K562 (cell line): Measurements from ENCODE around the gene TIMM50. TPM values are rescaled to one million over a fixed set of nuclear protein-coding genes. Genes with fewer than 3 reads are reported as not detected.

ENCODE experiments used
- ATAC-seq: fragments of 200-7000 bp; cut with Tn5 transposase; 3 replicates; pipeline ENCODE4 v1.9.1; 2020; ENCODE audit warnings: moderate library complexity
- BruUV-seq: library from RNA; stranded (reverse); fragments of 400-500 nt; replicated peaks from 2 replicates; lab custom pipeline; 2021; lab: Mats Ljungman, UMichigan
- CTCF ChIA-PET: fragments of 300-600 bp; formaldehyde crosslinking; extraction: SDS; loops from one replicate; lab custom pipeline; 2021; ENCODE audit warnings: low intra/inter-chr PET ratio; lab: Yijun Ruan, JAX
- POLR2A ChIA-PET: fragments of 300-600, 350-650 bp; sonication (Branson Sonifier 250); formaldehyde crosslinking; extraction: SDS; loops from one replicate; lab custom pipeline; 2021; ENCODE audit warnings: antibody characterized with exemption, inconsistent platforms; lab: Yijun Ruan, JAX
- DNase-seq, 4 experiments: peaks; one replicate each; pipeline versions ENCODE4 v3.0.0 to v3.0.0-alpha.2; 2011 to 2018; ENCODE audit warnings: low spot score in 3 of 4, mixed read lengths in 3 of 4; ENCODE audit errors: extremely low read depth in 1 of 4
- FAIRE-seq: peaks from 2 replicates; lab custom pipeline; 2011; peaks lifted over from hg19 to GRCh38; lab: Jason Lieb, UNC
- H2AFZ ChIP-seq: 2 replicates; pipeline ENCODE4 v1.6.0; 2011; ENCODE audit warnings: low read depth, low read length, control low read depth, inconsistent platforms
- H3K27ac ChIP-seq: fragments of 200-600 bp; 3 replicates; pipeline ENCODE4 v1.8.0; 2011; ENCODE audit warnings: low read depth, mild to moderate bottlenecking, control low read depth, inconsistent platforms, low read length, moderate library complexity, mixed read lengths; ENCODE audit errors: extremely low read depth
- H3K27me3 ChIP-seq, 2 experiments: fragments of 300-600 bp in 1 of 2; 2 replicates in 1 of 2; 3 replicates in 1 of 2; pipeline versions ENCODE4 v1.6.0 to v1.8.0; 2011; ENCODE audit warnings: inconsistent platforms in 2 of 2, low read length in 2 of 2, mild to moderate bottlenecking in 1 of 2, mixed read lengths in 1 of 2, moderate library complexity in 1 of 2; ENCODE audit not compliant: control insufficient read depth in 2 of 2, insufficient read depth in 2 of 2
- H3K36me3 ChIP-seq: fragments of 300-600 bp; 3 replicates; pipeline ENCODE4 v1.8.0; 2011; ENCODE audit warnings: mild to moderate bottlenecking, low read length, inconsistent platforms; ENCODE audit not compliant: control insufficient read depth, insufficient read depth
- H3K4me1 ChIP-seq, 2 experiments: fragments of 200-600 bp in 1 of 2; replicated peaks in 1 of 2; 2 replicates in 1 of 2; 3 replicates in 1 of 2; pipeline versions ENCODE4 v1.5.1 to v1.8.0; 2011; ENCODE audit warnings: inconsistent platforms in 2 of 2, low read length in 2 of 2, mild to moderate bottlenecking in 1 of 2, mixed read lengths in 1 of 2, moderate library complexity in 1 of 2; ENCODE audit not compliant: control insufficient read depth in 2 of 2, insufficient read depth in 2 of 2
- H3K4me2 ChIP-seq: 2 replicates; pipeline ENCODE4 v1.6.1; 2011; ENCODE audit warnings: low read length, control low read depth, inconsistent platforms, mixed read lengths; ENCODE audit not compliant: insufficient read depth
- H3K4me3 ChIP-seq: fragments of 200-600 bp; sonication (generic), shearing (Covaris generic); 2 replicates; pipeline ENCODE4 v1.5.1; 2016; ENCODE audit warnings: control low read depth, inconsistent platforms
- H3K79me2 ChIP-seq: fragments of 200-600 bp; 3 replicates; pipeline ENCODE4 v1.8.0; 2011; ENCODE audit warnings: low read length, inconsistent platforms; ENCODE audit not compliant: control insufficient read depth, insufficient read depth
- H3K9ac ChIP-seq, 2 experiments: 2 replicates each; pipeline versions ENCODE4 v1.6.0 to v1.6.1; 2011; ENCODE audit warnings: low read depth in 2 of 2, low read length in 2 of 2, control low read depth in 1 of 2, inconsistent platforms in 1 of 2, mild to moderate bottlenecking in 1 of 2, mixed read lengths in 1 of 2; ENCODE audit not compliant: insufficient read depth in 1 of 2
- H3K9me1 ChIP-seq: one replicate; pipeline ENCODE4 v1.6.0; 2011; ENCODE audit warnings: inconsistent platforms, mild to moderate bottlenecking, low read length, moderate library complexity; ENCODE audit not compliant: control insufficient read depth, insufficient read depth
- H3K9me3 ChIP-seq: replicated peaks from 2 replicates; pipeline ENCODE4 v1.5.1; 2011; ENCODE audit warnings: low read depth, low read length, inconsistent platforms; ENCODE audit not compliant: control insufficient read depth, insufficient read depth
- H4K20me1 ChIP-seq: replicated peaks from 2 replicates; pipeline ENCODE4 v1.6.1; 2011; ENCODE audit warnings: low read length, inconsistent platforms, mixed read lengths; ENCODE audit not compliant: control insufficient read depth, insufficient read depth
- ADNP ChIP-seq: fragments of 200-800 bp; sonication (Bioruptor generic); IDR thresholded peaks from 2 replicates; pipeline ENCODE4 v1.6.1; 2016; ENCODE audit warnings: missing genetic modification characterization, missing compliant biosample characterization
- BCOR ChIP-seq: fragments of 450-650 bp; IDR thresholded peaks from 2 replicates; pipeline ENCODE4 v1.6.1; 2016
- BRF2 ChIP-seq: IDR thresholded peaks from 3 replicates; pipeline ENCODE4 v1.6.1; 2011; ENCODE audit warnings: borderline replicate concordance, mild to moderate bottlenecking; ENCODE audit not compliant: insufficient read length, insufficient read depth
- CCAR2 ChIP-seq: fragments of 200-400 bp; formaldehyde crosslinking; IDR thresholded peaks from 2 replicates; pipeline ENCODE4 v1.6.1; 2017; ENCODE audit warnings: mild to moderate bottlenecking, low read depth, low read length
- CEBPG ChIP-seq, 3 experiments: fragments of 200-800 bp in 1 of 3; sonication (Bioruptor generic) in 1 of 3; sonication (generic) in 1 of 3; formaldehyde crosslinking in 1 of 3; IDR thresholded peaks in 2 of 3; conservative IDR thresholded peaks in 1 of 3; 2 replicates each; pipeline versions ENCODE4 v1.6.1 to v1.8.0; 2016 to 2022; ENCODE audit warnings: missing compliant biosample characterization in 2 of 3, missing genetic modification characterization in 2 of 3, mild to moderate bottlenecking in 1 of 3, missing genetic modification reagents in 1 of 3
- CHD4 ChIP-seq: fragments of 200-600 bp; sonication (generic); IDR thresholded peaks from 3 replicates; pipeline ENCODE4 v1.6.1; 2012; ENCODE audit warnings: low read depth, mild to moderate bottlenecking, mixed read lengths, low read length, inconsistent platforms; ENCODE audit not compliant: insufficient read depth, insufficient replicate concordance, poor library complexity, severe bottlenecking
- EGR1 ChIP-seq: fragments of 450-650 bp; conservative IDR thresholded peaks from 2 replicates; pipeline ENCODE4 v1.6.1; 2017; ENCODE audit warnings: mild to moderate bottlenecking
- FIP1L1 ChIP-seq: fragments of 200-400 bp; formaldehyde crosslinking; IDR thresholded peaks from 2 replicates; pipeline ENCODE4 v1.6.1; 2018; ENCODE audit warnings: mild to moderate bottlenecking, low read depth, low read length; ENCODE audit not compliant: poor library complexity, severe bottlenecking
- GABPB1 ChIP-seq: sonication (generic); formaldehyde crosslinking; IDR thresholded peaks from 2 replicates; pipeline ENCODE4 v1.8.0; 2022; ENCODE audit warnings: mild to moderate bottlenecking, missing genetic modification reagents
- GTF2A2 ChIP-seq: IDR thresholded peaks from 2 replicates; pipeline ENCODE4 v1.6.1; 2016; ENCODE audit warnings: mild to moderate bottlenecking, missing genetic modification characterization, missing compliant biosample characterization
- LARP7 ChIP-seq: fragments of 450-650 bp; IDR thresholded peaks from 2 replicates; pipeline ENCODE4 v1.6.1; 2016
- PHB ChIP-seq: fragments of 250-450 bp; sonication (Bioruptor Pico); IDR thresholded peaks from 2 replicates; pipeline ENCODE4 v1.5.0; 2021
- POLR2B ChIP-seq: fragments of 450-650 bp; IDR thresholded peaks from 2 replicates; pipeline ENCODE4 v1.6.1; 2018; ENCODE audit warnings: low read depth; ENCODE audit not compliant: partially characterized antibody
- RBBP5 ChIP-seq: fragments of 200-600 bp; sonication (generic); IDR thresholded peaks from 2 replicates; pipeline ENCODE4 v1.6.1; 2012; ENCODE audit warnings: borderline replicate concordance, mild to moderate bottlenecking, low read length, control low read depth, inconsistent platforms; ENCODE audit not compliant: insufficient read depth, poor library complexity, severe bottlenecking
- SNIP1 ChIP-seq: fragments of 450-650 bp; IDR thresholded peaks from 2 replicates; pipeline ENCODE4 v1.7.1; 2017; ENCODE audit warnings: low read depth, mild to moderate bottlenecking
- TCF3 ChIP-seq: sonication (generic); formaldehyde crosslinking; IDR thresholded peaks from 2 replicates; pipeline ENCODE4 v1.4.0; 2020; ENCODE audit warnings: mild to moderate bottlenecking, missing genetic modification reagents
- ZBTB2 ChIP-seq: fragments of 450-650 bp; IDR thresholded peaks from 2 replicates; pipeline ENCODE4 v1.6.1; 2016; ENCODE audit warnings: antibody characterized with exemption
- ZNF740 ChIP-seq, 3 experiments: fragments of 200-800 bp in 1 of 3; sonication (Bioruptor generic) in 1 of 3; sonication (generic) in 1 of 3; formaldehyde crosslinking in 1 of 3; IDR thresholded peaks; 2 replicates each; pipeline versions ENCODE4 v1.6.1 to v1.8.0; 2016 to 2022; ENCODE audit warnings: mild to moderate bottlenecking in 2 of 3, missing compliant biosample characterization in 2 of 3, missing genetic modification characterization in 2 of 3, missing genetic modification reagents in 1 of 3
- ZNF764 ChIP-seq: fragments of 250-450 bp; sonication (Bioruptor Pico); IDR thresholded peaks from 2 replicates; pipeline ENCODE4 v1.4.0; 2020; ENCODE audit warnings: low read depth, mild to moderate bottlenecking, moderate library complexity
- WGBS: fragments of 100-300 bp; shearing (Covaris generic); methylation state at CpG from one replicate; pipeline ENCODE4 v1.1.6; 2016; ENCODE audit warnings: low coverage, mixed read lengths; ENCODE audit not compliant: insufficient coverage; ENCODE audit errors: missing lambda C conversion rate; 5-methylcytosine and 5-hydroxymethylcytosine counted together
- in situ Hi-C: fragments of 300-500 bp; cut with MboI; formaldehyde crosslinking; loops from 4 replicates; pipeline ENCODE4 v1.15.0; 2018; ENCODE audit warnings: inconsistent platforms, mixed read lengths
- intact Hi-C: fragments of 100-400 bp; cut with micrococcal nuclease; formaldehyde crosslinking; loops from 2 replicates; pipeline ENCODE4 v1.14.2; 2022
- polyA plus RNA-seq, 8 experiments: library from polyadenylated mRNA; depleted of rRNA in 4 of 8; stranded (reverse) in 5 of 8; unstranded in 3 of 8; fragments of >200 nt; fragmentation: Nextera tagmentation in 2 of 8; fragmentation: Illumina TruSeq in 1 of 8; extraction: Ambion mirVana in 2 of 8; extraction: Trizol in 1 of 8; gene quantifications; 2 replicates each; pipeline versions ENCODE4 v1.2.1 to v1.2.3, GENCODE V29; 2011 to 2014; ENCODE audit warnings: inconsistent platforms in 1 of 8, missing spikeins in 1 of 8
- total RNA-seq, 7 experiments: library from RNA; depleted of rRNA in 6 of 7; stranded (reverse); fragments of >200 nt in 6 of 7; fragmentation: Illumina TruSeq in 2 of 7; extraction: Trizol in 2 of 7; gene quantifications; 2 replicates each; pipeline versions ENCODE4 v1.2.1 to v1.2.3, GENCODE V29; 2011 to 2021; ENCODE audit warnings: low replicate concordance in 1 of 7

Gene TIMM50
- total and polyA plus RNA-seq, 9 of the 15 experiments (the other 6 are each of a cell fraction or from before 2014, with no cell fraction given) = 28.3 to 221 (median 170) TPM

GRCh38 chr19:39500543-39500942 is 19.9 kb downstream of the TIMM50 start (continued):
- TF ChIP-seq CHD4 (no peak), LARP7 (no peak), GABPB1 (CRISPR knock-in tag) (no peak)

- Histone ChIP-seq H3K4me3 (no peak overlapping the region), H2AFZ (no peak overlapping the region), H3K4me1 (peaks cover 10 to 35% of the 10 kb centered on the region in 2 experiments; a peak in 4 of 5 replicates), H3K9ac (no peak overlapping the region), H4K20me1 (no peaks in the 10 kb centered on the region), H3K36me3 (no peaks in the 10 kb centered on the region), H3K9me1 (no peaks in the 10 kb centered on the region), H3K9me3 (no peaks in the 10 kb centered on the region), H3K4me2 (no peak overlapping the region), H3K27ac (no peak overlapping the region), H3K79me2 (no peaks in the 10 kb centered on the region), H3K27me3 (no peaks in the 10 kb centered on the region)
- ATAC-seq (no peak), FAIRE-seq (no peak), DNase-seq (no peak)
- BruUV-seq = no TSS peak
- CTCF ChIA-PET = no interaction called here
- 41% methylated on average over 5 of the region's 5 CpGs for WGBS
- in situ Hi-C loops = no loop called here
- POLR2A ChIA-PET = no interaction called here
- intact Hi-C loops = no loop called here
- no peak for TF ChIP-seq TCF3 (CRISPR knock-in tag)
- TF ChIP-seq PHB (CRISPR knock-in tag) = no peak
- TF ChIP-seq CCAR2 = no peak
- no peak for TF ChIP-seq FIP1L1
- TF ChIP-seq EGR1 = no peak
- no peak for TF ChIP-seq BRF2
- no peak for TF ChIP-seq POLR2B
- no peak for TF ChIP-seq SNIP1
- no peak for TF ChIP-seq ZNF764 (CRISPR knock-in tag)
- TF ChIP-seq GTF2A2 (tag) = no peak
- TF ChIP-seq CEBPG (CRISPR knock-in tag; IDR thresholded peaks at IDR 0.05) = no peak
- TF ChIP-seq CEBPG (tag; conservative IDR thresholded peaks at IDR 0.05 in 1 of 2, IDR thresholded peaks at IDR 0.05 in 1 of 2) = no peak
- TF ChIP-seq BCOR = peak; percentile 62; the same call in 1 of the 2 replicates
- no peak for TF ChIP-seq ZBTB2
- TF ChIP-seq ZNF740 (CRISPR knock-in tag; IDR thresholded peaks at IDR 0.05) = no peak
- no peak for TF ChIP-seq ZNF740 (tag; IDR thresholded peaks at IDR 0.05)
- no peak for TF ChIP-seq ADNP
- TF ChIP-seq RBBP5 = no peak
Observed at GRCh38 chr19:39501340-39501739, 20.7 kb downstream of the TIMM50 start.
